ENCODE measurements around the gene UNC45B. TPM values are rescaled to one million over a fixed set of nuclear protein-coding genes. Genes with fewer than 3 reads are reported as not detected.

The UNC45B gene
- total and polyA plus RNA-seq, 2 of the 13 experiments (the other 11 are each of a cell fraction or from before 2014, with no cell fraction given) = 0.01 TPM; not detected in 1

GRCh38 chr17:35164716-35165115, 17.1 kb downstream of the UNC45B start:
- H3K27me3 ChIP-seq (ENCODE audit: control insufficient read depth in 1 of 2, insufficient read depth in 2 of 2, low read length in 2 of 2) = peaks cover 0 to 23% of the 10 kb centered on the region in 2 experiments; a peak in 3 of 5 replicates
- WGBS (ENCODE audit: low lambda C conversion rate) = 12% methylated on average over 5 of the region's 5 CpGs
- no peaks in the 10 kb centered on the region for H3K4me1 ChIP-seq (ENCODE audit: insufficient read depth, low read length)
- H3K9me3 ChIP-seq (ENCODE audit: low read length) = no peaks in the 10 kb centered on the region
- no peak for ATAC-seq
- intact Hi-C loops (cut with micrococcal nuclease; ENCODE audit: unreplicated experiment) = no loop called here
- H4K20me1 ChIP-seq (ENCODE audit: insufficient read depth, low read length) = no peaks in the 10 kb centered on the region
- H3K27ac ChIP-seq (ENCODE audit: extremely low read length, insufficient read depth, low read length) = no peak overlapping the region
- no peak overlapping the region for H3K4me3 ChIP-seq (replicated peaks in 1 of 3; ENCODE audit: insufficient read depth in 1 of 3, low read depth in 2 of 3, low read length in 3 of 3)
- ChIA-PET POLR2A (no interaction called here), CTCF (ENCODE audit: low intra/inter-chr PET ratio, low total read pairs) (no interaction called here)
- H2AFZ ChIP-seq (ENCODE audit: low read length) = no peak overlapping the region
- no peaks in the 10 kb centered on the region for H3K36me3 ChIP-seq (replicated peaks in 1 of 2; ENCODE audit: control insufficient read depth in 1 of 2, insufficient read depth in 2 of 2, low read length in 2 of 2)
- no peaks in the 10 kb centered on the region for H3K79me2 ChIP-seq (ENCODE audit: insufficient read depth, low read length)
- H3K4me2 ChIP-seq (ENCODE audit: low read depth, low read length) = no peak overlapping the region
- BruUV-seq (replicated peaks) = no TSS peak
- in situ Hi-C loops (cut with HindIII; ENCODE audit: extremely low pct_ligation_motif_present, low pct_unique_long_range_greater_than_20kb) = no loop called here
- FAIRE-seq = no peak
- DNase-seq (ENCODE audit: low spot score) = no peak
- H3K9ac ChIP-seq (ENCODE audit: insufficient read depth, low read depth, low read length) = no peak overlapping the region
- TF ChIP-seq ZNF501 (CRISPR knock-in tag; IDR thresholded peaks at IDR 0.05) = no peak
- no peak for TF ChIP-seq HOXA9 (CRISPR knock-in tag; IDR thresholded peaks at IDR 0.05; ENCODE audit: borderline replicate concordance)
- TF ChIP-seq ZNF136 (CRISPR knock-in tag; IDR thresholded peaks at IDR 0.05; ENCODE audit: low read depth) = no peak

- DNase-seq (ENCODE audit: low spot score) (no peak), ATAC-seq (no peak), FAIRE-seq (no peak)
- POLR2A ChIA-PET = no interaction called here
- TF ChIP-seq MNT (IDR thresholded peaks at IDR 0.05) (no peak), ZSCAN9 (CRISPR knock-in tag; IDR thresholded peaks at IDR 0.05; ENCODE audit: borderline replicate concordance) (no peak), ZNF383 (CRISPR knock-in tag; IDR thresholded peaks at IDR 0.05; ENCODE audit: borderline replicate concordance) (no peak), ZNF296 (CRISPR knock-in tag; conservative IDR thresholded peaks at IDR 0.05) (no peak), ZNF768 (CRISPR knock-in tag; IDR thresholded peaks at IDR 0.05) (no peak), ZNF564 (CRISPR knock-in tag; IDR thresholded peaks at IDR 0.05) (no peak), PRDM4 (CRISPR knock-in tag; IDR thresholded peaks at IDR 0.05; ENCODE audit: borderline replicate concordance) (no peak)
- no peak overlapping the region for H3K27ac ChIP-seq (ENCODE audit: extremely low read length, insufficient read depth, low read length)
- in situ Hi-C loops (cut with HindIII; ENCODE audit: extremely low pct_ligation_motif_present, low pct_unique_long_range_greater_than_20kb) (no loop called here), intact Hi-C loops (cut with micrococcal nuclease; ENCODE audit: unreplicated experiment) (no loop called here)
- WGBS (ENCODE audit: low lambda C conversion rate) = 10% methylated on average over 3 of the region's 5 CpGs
- H2AFZ ChIP-seq (ENCODE audit: low read length) = no peak overlapping the region
- no peaks in the 10 kb centered on the region for H4K20me1 ChIP-seq (ENCODE audit: insufficient read depth, low read length)
- no peak overlapping the region for H3K4me3 ChIP-seq (replicated peaks in 1 of 3; ENCODE audit: insufficient read depth in 1 of 3, low read depth in 2 of 3, low read length in 3 of 3)
- BruUV-seq (replicated peaks) = no TSS peak
- H3K79me2 ChIP-seq (ENCODE audit: insufficient read depth, low read length) = no peaks in the 10 kb centered on the region
- no peak overlapping the region for H3K4me2 ChIP-seq (ENCODE audit: low read depth, low read length)
- H3K4me1 ChIP-seq (ENCODE audit: insufficient read depth, low read length) = no peaks in the 10 kb centered on the region
- H3K36me3 ChIP-seq (replicated peaks in 1 of 2; ENCODE audit: control insufficient read depth in 1 of 2, insufficient read depth in 2 of 2, low read length in 2 of 2) = no peaks in the 10 kb centered on the region
- no peaks in the 10 kb centered on the region for H3K9me3 ChIP-seq (ENCODE audit: low read length)
- H3K9ac ChIP-seq (ENCODE audit: insufficient read depth, low read depth, low read length) = no peak overlapping the region
- CTCF ChIA-PET (ENCODE audit: low intra/inter-chr PET ratio, low total read pairs) = no interaction called here
- peaks cover 0 to 21% of the 10 kb centered on the region in 2 experiments; a peak in 4 of 5 replicates for H3K27me3 ChIP-seq (ENCODE audit: control insufficient read depth in 1 of 2, insufficient read depth in 2 of 2, low read length in 2 of 2)
These were observed 18.9 kb downstream of the UNC45B start for GRCh38 chr17:35166526-35166925.
